Coronary artery (tissue), 2 donors: ENCODE measurements around the gene SYTL5.

Experiments
- DNase-seq: peaks from one replicate; pipeline ENCODE4 v3.0.0-alpha.2; 2017; ENCODE audit warnings: low spot score
- H3K27ac ChIP-seq, 2 donors: fragments of 200-600 bp; sonication (generic); one replicate each; pipeline ENCODE4 v1.5.1; 2016 to 2019
- H3K4me3 ChIP-seq: fragments of 200-600 bp; sonication (generic); 2 replicates; pipeline ENCODE4 v1.5.1; 2016; ENCODE audit warnings: mild to moderate bottlenecking, moderate library complexity
- CTCF ChIP-seq: fragments of 200-600 bp; sonication (generic); IDR thresholded peaks from one replicate; pipeline ENCODE4 v1.5.1; 2019; ENCODE audit warnings: antibody characterized with exemption

The SYTL5 gene

GRCh38 chrX:38006291-38006690 is at the start of gene SYTL5:
TSS of gene SYTL5 (plus strand) at chrX:38006553. CDS start at chrX:38033890, 27,337 bp downstream.
- no peak for TF ChIP-seq CTCF
- DNase-seq = no peak
- Histone ChIP-seq H3K4me3 (no peak within 1 kb of the TSS), H3K27ac (no peak within 1 kb of the TSS)

- no peak for TF ChIP-seq CTCF
- no peak for DNase-seq
Measured at GRCh38 chrX:37958525-37959211, 47.7 kb upstream of the SYTL5 start.

GRCh38 chrX:37959212-37960021 is 46.9 kb upstream of the SYTL5 start:
- TF ChIP-seq CTCF = no peak
- no peak overlapping the region for H3K4me3 ChIP-seq
- H3K27ac ChIP-seq = no peak overlapping the region
- DNase-seq = no peak

More at GRCh38 chrX:37958525-37959211, 47.7 kb upstream of the SYTL5 start:
- no peak overlapping the region for H3K27ac ChIP-seq
- H3K4me3 ChIP-seq = no peak overlapping the region

DNA sequence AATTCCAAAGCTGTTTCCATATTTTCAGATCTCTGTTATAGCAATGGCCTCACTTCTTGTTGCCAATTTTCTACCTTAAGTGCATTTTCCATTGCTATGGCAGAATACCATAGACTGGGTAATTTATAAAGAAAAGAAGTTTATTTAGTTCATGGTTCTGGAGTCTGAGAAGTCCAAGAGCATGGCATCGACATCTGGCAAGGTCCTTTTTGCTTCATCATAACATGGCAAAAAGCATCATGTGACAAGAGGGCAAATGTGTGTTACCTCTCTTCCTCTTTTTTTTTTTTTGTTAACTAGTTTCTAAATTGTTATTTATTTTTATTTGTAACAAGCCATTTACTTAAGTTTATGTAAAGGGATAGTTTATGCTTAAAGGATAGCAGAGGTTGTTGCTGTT is 45.2 kb upstream of the SYTL5 start:
- no peak for TF ChIP-seq CTCF
- Histone ChIP-seq H3K4me3 (no peak overlapping the region), H3K27ac (no peak overlapping the region)
- DNase-seq = no peak

DNA sequence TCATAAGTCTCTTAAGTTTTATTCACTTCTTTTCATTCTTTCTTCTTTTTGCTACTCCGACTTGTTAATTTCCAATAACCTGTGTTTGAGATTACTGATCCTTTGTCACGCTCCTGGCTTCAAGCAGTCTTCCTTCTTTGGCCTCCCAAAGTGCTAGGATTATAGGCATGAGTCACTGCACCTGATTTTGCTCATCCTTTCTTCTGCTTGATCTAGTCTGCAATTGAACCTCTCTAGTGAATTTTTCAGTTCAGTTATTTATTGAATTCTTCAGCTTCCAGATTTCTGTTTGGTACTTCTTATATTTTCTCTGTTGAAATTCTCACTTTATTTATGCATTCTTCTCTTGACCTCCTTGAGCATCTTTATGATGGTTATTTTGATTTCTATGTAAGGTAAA is 38.6 kb upstream of the SYTL5 start:
- TF ChIP-seq CTCF = no peak

GRCh38 chrX:37975421-37975820 is 30.9 kb upstream of the SYTL5 start:
- Histone ChIP-seq H3K4me3 (no peak overlapping the region), H3K27ac (no peak overlapping the region)
- DNase-seq = no peak
- no peak for TF ChIP-seq CTCF

More for the DNA sequence above, 38.6 kb upstream of the SYTL5 start:
- H3K4me3 ChIP-seq = no peak overlapping the region
- no peak for DNase-seq
- H3K27ac ChIP-seq = no peak overlapping the region

DNA sequence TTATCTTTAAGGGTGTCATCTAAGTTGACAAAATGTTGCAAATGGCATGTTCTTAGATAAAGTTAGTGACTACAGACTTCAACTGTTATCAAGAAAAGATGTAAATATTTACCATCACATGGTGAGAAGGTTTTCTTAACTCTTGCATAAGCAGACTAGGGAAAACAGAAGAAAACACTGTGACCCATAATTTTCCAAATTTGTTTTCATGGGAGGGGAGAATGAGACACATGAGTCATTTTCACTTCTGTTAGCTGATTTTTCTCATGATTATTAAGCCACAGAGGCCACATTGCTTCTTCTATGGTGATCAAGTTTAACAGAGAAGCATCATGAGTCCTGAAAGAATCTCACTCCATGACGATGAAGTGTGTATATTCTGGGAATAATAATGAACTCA is 30.2 kb upstream of the SYTL5 start:
- no peak for TF ChIP-seq CTCF
- no peak overlapping the region for H3K27ac ChIP-seq
- DNase-seq = no peak

More for the DNA sequence above, 30.2 kb upstream of the SYTL5 start:
- no peak overlapping the region for H3K4me3 ChIP-seq
